GM18519 (cell line): Measurements from ENCODE around the gene GPR180.

ENCODE experiments used
- ATAC-seq: cut with Tn5 transposase; IDR thresholded peaks from one replicate; pipeline ENCODE4 v1.9.1; 2021; ENCODE audit warnings: mild to moderate bottlenecking, moderate library complexity; ENCODE audit not compliant: unreplicated experiment, low FRiP score

GPR180 gene

GRCh38 chr13:94601446-94602431, at the start of gene GPR180:
Gene GPR180 (plus strand): TSS chr13:94601857. CDS start chr13:94601928, 71 bp downstream.
- ATAC-seq, result peak; percentile 99

GRCh38 chr13:94552095-94552494, 49.6 kb upstream of the GPR180 start:
- no peak for ATAC-seq

GRCh38 chr13:94553766-94554165, 47.9 kb upstream of the GPR180 start:
- ATAC-seq, result no peak

GRCh38 chr13:94556041-94556440, 45.6 kb upstream of the GPR180 start:
- ATAC-seq, result no peak

GRCh38 chr13:94556621-94557020, 45.0 kb upstream of the GPR180 start:
- ATAC-seq, result no peak

- ATAC-seq, result no peak
Observed at GRCh38 chr13:94557684-94558235, 43.9 kb upstream of the GPR180 start.

- no peak for ATAC-seq
Observed at GRCh38 chr13:94558716-94559115, 42.9 kb upstream of the GPR180 start.

GRCh38 chr13:94559222-94559795, 42.3 kb upstream of the GPR180 start:
- no peak for ATAC-seq

GRCh38 chr13:94560116-94560515, 41.5 kb upstream of the GPR180 start:
- no peak for ATAC-seq

- ATAC-seq, result no peak
Observed at GRCh38 chr13:94561126-94561525, 40.5 kb upstream of the GPR180 start.

- no peak for ATAC-seq
Observed at GRCh38 chr13:94567581-94567980, 34.1 kb upstream of the GPR180 start.

GRCh38 chr13:94568443-94568842, 33.2 kb upstream of the GPR180 start:
- no peak for ATAC-seq

- ATAC-seq, result no peak
Observed at GRCh38 chr13:94569615-94570014, 32.0 kb upstream of the GPR180 start.

- no peak for ATAC-seq
Observed at GRCh38 chr13:94579063-94579462, 22.6 kb upstream of the GPR180 start.

- ATAC-seq, result no peak
Observed at GRCh38 chr13:94583926-94584325, 17.7 kb upstream of the GPR180 start.

- no peak for ATAC-seq
Observed at GRCh38 chr13:94585543-94586101, 16.0 kb upstream of the GPR180 start.

- ATAC-seq, result no peak
Observed at GRCh38 chr13:94586371-94586770, 15.3 kb upstream of the GPR180 start.

GRCh38 chr13:94588541-94588940, 13.1 kb upstream of the GPR180 start:
- no peak for ATAC-seq

GRCh38 chr13:94590744-94591143, 10.9 kb upstream of the GPR180 start:
- ATAC-seq, result no peak

- ATAC-seq, result peak; percentile 19
Observed at GRCh38 chr13:94595001-94595949, 6.4 kb upstream of the GPR180 start.
